ENCODE results near the gene OR5K4.

The OR5K4 gene

DNA sequence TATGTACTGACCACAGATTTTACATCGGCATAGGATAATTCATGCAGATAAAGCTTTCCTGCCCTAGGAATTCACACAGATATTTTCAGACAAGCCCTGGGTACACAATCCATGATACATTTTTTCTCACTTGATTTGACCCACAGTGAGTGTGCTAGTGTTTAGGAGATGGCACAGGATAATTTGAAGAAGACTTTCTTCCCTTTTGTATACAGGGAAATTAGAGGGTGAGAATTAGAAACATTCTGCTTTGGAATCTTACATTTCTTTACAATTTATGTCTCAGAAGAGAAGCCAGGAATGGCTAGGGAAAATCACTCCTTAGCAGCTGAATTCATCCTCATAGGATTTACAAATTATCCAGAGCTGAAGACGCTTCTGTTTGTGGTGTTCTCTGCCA is at the start of gene OR5K4:
TSS of gene OR5K4 (plus strand) at position 301 of the 400 bp plus-strand sequence. CDS start at position 301, 0 bp downstream.
- TF ChIP-seq, protein P1, sequence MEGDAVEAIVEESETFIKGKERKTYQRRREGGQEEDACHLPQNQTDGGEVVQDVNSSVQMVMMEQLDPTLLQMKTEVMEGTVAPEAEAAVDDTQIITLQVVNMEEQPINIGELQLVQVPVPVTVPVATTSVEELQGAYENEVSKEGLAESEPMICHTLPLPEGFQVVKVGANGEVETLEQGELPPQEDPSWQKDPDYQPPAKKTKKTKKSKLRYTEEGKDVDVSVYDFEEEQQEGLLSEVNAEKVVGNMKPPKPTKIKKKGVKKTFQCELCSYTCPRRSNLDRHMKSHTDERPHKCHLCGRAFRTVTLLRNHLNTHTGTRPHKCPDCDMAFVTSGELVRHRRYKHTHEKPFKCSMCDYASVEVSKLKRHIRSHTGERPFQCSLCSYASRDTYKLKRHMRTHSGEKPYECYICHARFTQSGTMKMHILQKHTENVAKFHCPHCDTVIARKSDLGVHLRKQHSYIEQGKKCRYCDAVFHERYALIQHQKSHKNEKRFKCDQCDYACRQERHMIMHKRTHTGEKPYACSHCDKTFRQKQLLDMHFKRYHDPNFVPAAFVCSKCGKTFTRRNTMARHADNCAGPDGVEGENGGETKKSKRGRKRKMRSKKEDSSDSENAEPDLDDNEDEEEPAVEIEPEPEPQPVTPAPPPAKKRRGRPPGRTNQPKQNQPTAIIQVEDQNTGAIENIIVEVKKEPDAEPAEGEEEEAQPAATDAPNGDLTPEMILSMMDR (IDR thresholded peaks at IDR 0.05) = no peak
- TF ChIP-seq ZFX (IDR thresholded peaks at IDR 0.05; ENCODE audit: borderline replicate concordance) = no peak
- H3K27ac ChIP-seq = no peak within 1 kb of the TSS

- TF ChIP-seq, protein P1 (IDR thresholded peaks at IDR 0.05) = no peak
- no peak for TF ChIP-seq ZFX (IDR thresholded peaks at IDR 0.05; ENCODE audit: borderline replicate concordance)
- no peak overlapping the region for H3K27ac ChIP-seq
Measured at GRCh38 chr3:98322101-98322500, 31.6 kb upstream of the OR5K4 start.

DNA sequence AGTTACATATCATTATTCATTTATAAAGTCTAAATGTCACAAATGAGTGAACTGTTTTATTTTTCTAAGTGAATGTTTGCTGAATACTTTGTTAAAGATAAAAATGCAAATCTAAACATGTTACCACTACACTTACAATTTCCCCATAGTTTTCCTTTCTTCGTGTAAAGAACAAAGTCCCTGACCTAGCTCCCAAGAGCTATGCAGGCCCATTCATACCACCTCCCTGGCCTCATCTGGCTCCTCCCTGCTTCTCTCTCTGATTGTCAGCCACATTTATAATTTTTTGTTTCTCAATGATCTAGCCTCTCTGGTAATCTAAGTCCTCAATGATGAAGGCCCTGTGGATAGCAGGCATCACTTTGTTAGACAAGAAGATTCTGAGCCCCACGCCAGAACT is 31.0 kb upstream of the OR5K4 start:
- TF ChIP-seq, protein P1 (IDR thresholded peaks at IDR 0.05) = no peak
- TF ChIP-seq ZFX (IDR thresholded peaks at IDR 0.05; ENCODE audit: borderline replicate concordance) = no peak
- H3K27ac ChIP-seq = no peak overlapping the region

DNA sequence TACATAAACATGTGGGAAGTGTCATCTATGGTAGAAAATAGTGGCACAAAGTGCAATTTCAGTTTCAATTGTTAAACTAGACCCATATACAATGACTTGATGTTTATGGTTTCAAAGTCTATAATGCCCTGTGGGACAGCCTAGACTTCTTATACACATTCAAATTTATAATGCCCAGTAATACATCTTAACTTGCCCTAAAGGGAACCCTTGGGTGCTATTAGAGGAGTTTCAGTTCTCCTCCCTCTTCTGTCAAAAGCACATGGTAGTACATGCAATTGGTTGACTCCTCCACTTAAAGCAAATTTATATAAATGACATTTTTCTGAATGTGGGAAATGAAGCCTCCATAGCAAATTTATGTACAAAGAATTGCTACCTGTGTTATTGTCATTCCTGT is 30.2 kb upstream of the OR5K4 start:
- TF ChIP-seq ZFX (IDR thresholded peaks at IDR 0.05; ENCODE audit: borderline replicate concordance) = no peak
- TF ChIP-seq, protein P1 (IDR thresholded peaks at IDR 0.05) = no peak
- no peak overlapping the region for H3K27ac ChIP-seq

DNA sequence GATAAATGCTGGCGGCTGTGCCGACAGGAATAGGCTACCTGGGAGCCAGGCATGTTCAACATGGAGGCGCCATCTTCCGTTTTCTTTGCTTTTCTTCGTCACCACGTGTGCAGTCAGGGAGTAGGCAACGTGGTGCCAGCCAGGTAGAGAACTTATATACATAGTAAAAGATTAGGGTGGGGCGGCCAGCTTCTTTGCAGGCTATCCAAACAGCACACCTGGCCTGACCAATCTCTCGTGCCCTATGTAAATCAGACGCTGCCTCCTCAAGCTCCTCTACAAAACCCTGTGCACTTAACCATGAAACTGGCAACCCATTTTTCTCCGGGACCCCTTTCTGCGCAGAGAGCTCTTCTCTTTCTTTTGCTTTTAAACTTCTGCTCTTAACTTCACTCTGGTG is 28.6 kb upstream of the OR5K4 start:
- TF ChIP-seq, protein P1 (IDR thresholded peaks at IDR 0.05) = peak; percentile 14; the same call in 1 of the 2 replicates
- TF ChIP-seq ZFX (IDR thresholded peaks at IDR 0.05; ENCODE audit: borderline replicate concordance) = no peak

GRCh38 chr3:98326105-98326893 is 27.4 kb upstream of the OR5K4 start:
- no peak overlapping the region for H3K27ac ChIP-seq
- TF ChIP-seq ZFX (IDR thresholded peaks at IDR 0.05; ENCODE audit: borderline replicate concordance) = no peak
- TF ChIP-seq, protein P1 (IDR thresholded peaks at IDR 0.05) = no peak

More for the DNA sequence above, 28.6 kb upstream of the OR5K4 start:
- H3K27ac ChIP-seq = peak overlapping the region; percentile 58

GRCh38 chr3:98326945-98327344 is 26.7 kb upstream of the OR5K4 start:
- no peak overlapping the region for H3K27ac ChIP-seq
- no peak for TF ChIP-seq ZFX (IDR thresholded peaks at IDR 0.05; ENCODE audit: borderline replicate concordance)
- TF ChIP-seq, protein P1 (IDR thresholded peaks at IDR 0.05) = no peak
